Stimulated activated CD8-positive, alpha-beta memory T cell treated with anti-CD3 and anti-CD28 coated beads, Interleukin-4, amount 100 ng/mL, for 24 hours (primary cell): ENCODE measurements around the gene P2RY4.
"Not testable (repeated sequence)": the region's sequence is repeated elsewhere in the genome, so short reads cannot be mapped to it uniquely, and the experiment has no call there.

Experiments used
- DNase-seq: peaks from one replicate; pipeline ENCODE4 v3.0.0-alpha.2; 2020; ENCODE audit warnings: low read depth

Gene P2RY4

GRCh38 chrX:70260104-70260503 lies at the start of gene P2RY4:
TSS of gene P2RY4 (minus strand) at chrX:70260204. CDS start at chrX:70259624, 580 bp downstream.
- no peak for DNase-seq

DNA sequence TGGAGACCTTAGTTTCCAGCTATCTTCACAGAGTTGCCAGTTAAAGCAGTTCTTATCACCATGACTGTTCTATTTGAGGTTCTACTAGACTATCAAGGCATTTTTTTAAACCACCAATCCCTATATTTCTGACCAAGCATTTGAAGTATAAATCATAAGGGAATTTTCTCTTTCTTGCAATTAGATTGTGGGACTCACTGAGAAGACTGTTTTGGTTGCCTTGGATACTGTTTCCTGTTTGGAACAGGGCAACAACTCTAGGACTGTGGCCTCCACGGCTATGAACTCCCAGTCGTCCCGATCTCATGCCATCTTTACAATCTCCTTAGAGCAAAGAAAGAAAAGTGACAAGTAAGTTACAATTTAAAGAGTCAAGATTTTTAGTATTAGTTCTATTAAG lies 41.7 kb upstream of the P2RY4 start:
- no peak for DNase-seq

DNA sequence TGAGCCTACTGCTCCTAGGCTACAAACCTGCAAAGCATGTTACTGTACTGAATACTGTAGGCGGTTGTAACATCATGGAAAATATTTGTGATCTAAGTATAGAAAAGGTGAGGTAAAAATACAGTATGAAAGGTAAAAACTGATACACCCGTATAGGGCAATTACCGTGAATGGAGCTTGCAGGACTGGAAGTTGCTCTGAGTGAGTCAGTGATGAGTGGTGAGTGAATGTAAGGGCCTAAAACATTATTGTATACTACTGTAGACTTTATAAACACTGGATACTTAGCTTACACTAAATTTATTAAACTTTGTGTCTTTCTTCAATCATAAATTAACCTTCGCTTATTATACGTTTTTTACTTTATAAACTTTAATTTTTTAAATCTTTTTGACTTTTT lies 33.6 kb upstream of the P2RY4 start:
- no peak for DNase-seq

GRCh38 chrX:70292788-70293187 lies 32.8 kb upstream of the P2RY4 start:
- no peak for DNase-seq

- peak; percentile 69 for DNase-seq
Measured at GRCh38 chrX:70289793-70290770, 30.1 kb upstream of the P2RY4 start, which contains the start of the genes KIF4A and PDZD11. TSS of gene KIF4A (plus strand) at chrX:70290104. CDS start at chrX:70290459, 355 bp downstream. TSS of gene PDZD11 (minus strand) at chrX:70289927. CDS start at chrX:70289341, 586 bp downstream.

- DNase-seq = no peak
Measured at GRCh38 chrX:70289168-70289792, 29.3 kb upstream of the P2RY4 start.

- no peak for DNase-seq
Measured at GRCh38 chrX:70281951-70282350, 21.9 kb upstream of the P2RY4 start, which contains the start of gene RAB41. TSS of gene RAB41 (plus strand) at chrX:70282172. CDS start at chrX:70282218, 46 bp downstream.

GRCh38 chrX:70280573-70280972 lies 20.6 kb upstream of the P2RY4 start:
- DNase-seq = no peak

GRCh38 chrX:70279081-70279480 lies 19.1 kb upstream of the P2RY4 start:
- no peak for DNase-seq

DNA sequence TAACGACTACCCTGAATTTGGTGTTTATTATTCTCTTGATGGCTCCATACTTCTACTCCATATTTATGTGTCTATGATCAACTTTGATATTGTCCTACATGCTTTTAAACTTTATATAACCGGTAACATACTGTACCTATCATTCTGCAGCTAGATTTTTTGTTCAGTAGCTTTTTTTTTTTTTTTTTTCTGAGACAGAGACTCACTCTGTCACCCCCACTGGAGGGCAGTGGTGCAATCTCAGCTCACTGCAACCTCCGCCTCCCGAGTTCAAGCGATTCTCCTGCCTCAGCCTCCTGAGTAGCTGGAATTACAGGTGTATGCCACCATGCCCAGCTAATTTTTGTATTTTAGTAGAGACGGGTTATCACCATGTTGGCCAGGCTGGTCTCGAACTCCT lies 14.0 kb upstream of the P2RY4 start:
- not testable (repeated sequence) for DNase-seq

DNA sequence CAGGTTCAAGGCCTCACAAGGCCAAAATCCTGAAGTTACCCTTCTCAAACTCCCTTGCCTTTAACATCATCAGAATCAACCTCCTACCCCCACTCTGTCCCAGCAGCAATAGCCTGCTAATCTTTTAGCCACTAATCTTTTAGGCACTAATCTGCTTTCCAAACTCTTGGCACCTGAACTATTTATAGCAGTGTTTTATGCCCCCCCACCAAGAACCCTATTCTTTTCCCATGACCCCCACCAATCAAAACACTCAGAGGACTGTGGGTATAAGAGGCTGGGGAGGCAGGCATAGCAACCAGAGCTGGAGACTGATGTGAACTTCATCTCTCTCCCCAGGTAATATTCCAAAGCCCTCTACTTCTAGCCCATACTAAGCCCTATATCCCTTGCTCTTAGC lies 8.0 kb upstream of the P2RY4 start, which contains the start of gene ARR3:
ARR3 (plus strand) TSS at position 301 of the 400 bp plus-strand sequence. CDS start 1,052 bp downstream, outside the sequence.
- DNase-seq = no peak

GRCh38 chrX:70264784-70265183 lies 4.8 kb upstream of the P2RY4 start:
- DNase-seq = no peak

GRCh38 chrX:70262952-70263567 lies 3.1 kb upstream of the P2RY4 start:
- peak; percentile 13 for DNase-seq

GRCh38 chrX:70257423-70258288 lies 2.3 kb downstream of the P2RY4 start:
- no peak for DNase-seq

GRCh38 chrX:70255452-70255851 lies 4.6 kb downstream of the P2RY4 start:
- no peak for DNase-seq

GRCh38 chrX:70254909-70255308 lies 5.1 kb downstream of the P2RY4 start:
- DNase-seq = no peak

GRCh38 chrX:70254063-70254400 lies 6.0 kb downstream of the P2RY4 start:
- DNase-seq = no peak

DNA sequence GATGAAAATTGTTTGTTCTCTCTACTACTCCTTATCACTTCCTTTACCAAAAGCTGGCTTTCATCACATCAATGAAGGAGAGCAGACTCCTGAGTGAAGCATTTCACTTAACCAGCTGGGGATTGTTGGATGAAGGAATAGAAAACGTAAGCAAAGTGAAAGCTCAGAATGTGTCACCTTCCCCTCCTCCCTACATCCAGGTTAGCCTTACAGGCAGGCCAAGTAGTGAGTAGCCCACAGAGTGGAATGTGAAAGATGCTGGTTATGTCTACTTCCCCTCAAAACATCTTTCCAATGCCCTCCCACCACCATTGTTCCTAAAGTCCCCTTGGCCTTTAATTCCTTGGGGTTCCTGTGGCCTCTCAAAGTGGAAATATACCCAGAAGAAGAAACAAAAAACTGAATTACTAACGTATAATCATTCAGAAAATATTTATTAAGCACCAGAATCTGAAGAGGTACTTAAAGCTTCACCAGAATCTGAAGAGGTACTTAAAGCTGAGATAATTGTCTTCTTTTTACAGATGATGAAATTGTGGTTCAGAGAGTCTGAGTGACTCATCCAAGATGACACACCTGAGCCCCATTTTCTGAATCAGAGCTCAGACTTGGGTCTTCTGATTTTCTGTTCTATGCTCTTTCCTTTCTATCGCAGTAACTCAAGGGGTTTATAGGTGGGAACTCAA lies 6.5 kb downstream of the P2RY4 start:
- DNase-seq = no peak

DNA sequence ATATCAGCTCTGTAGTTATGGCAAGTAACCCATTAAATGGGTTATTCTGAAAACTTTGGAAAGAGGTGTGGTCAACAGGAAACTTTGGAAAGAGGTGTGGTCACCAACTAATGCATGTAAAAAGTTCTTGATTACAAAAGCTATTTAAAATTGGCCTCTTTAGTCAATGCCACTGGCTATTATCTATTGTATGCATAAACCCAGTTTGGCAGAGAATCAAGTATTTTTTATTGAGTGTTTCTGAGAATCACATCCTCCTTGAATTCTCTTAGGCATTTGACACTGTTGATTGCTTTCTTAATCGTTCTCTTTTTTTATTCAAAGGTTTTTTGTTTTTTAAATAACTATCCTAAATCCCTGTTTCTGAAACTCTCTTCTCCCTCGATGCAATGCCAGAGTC lies 7.5 kb downstream of the P2RY4 start:
- DNase-seq = no peak

GRCh38 chrX:70247252-70247651 lies 12.8 kb downstream of the P2RY4 start:
- DNase-seq = no peak

GRCh38 chrX:70244881-70245280 lies 15.1 kb downstream of the P2RY4 start:
- no peak for DNase-seq
